SK-N-SH treated with all-trans-retinoic acid at 6 μM for 48 hours (cell line): Measurements from ENCODE around the gene TMEM163.

ENCODE experiments used
- ATAC-seq: fragments of 200-7000 bp; cut with Tn5 transposase; 3 replicates; pipeline ENCODE4 v1.9.1; 2020; ENCODE audit warnings: mild to moderate bottlenecking, moderate library complexity
- ARNTL ChIP-seq: fragments of 450-650 bp; formaldehyde crosslinking; IDR thresholded peaks from 2 replicates; pipeline ENCODE4 v1.5.0; 2020; ENCODE audit warnings: low read depth, mild to moderate bottlenecking, moderate library complexity, borderline replicate concordance
- BACH2 ChIP-seq: fragments of 250-450 bp; sonication (Bioruptor Pico); IDR thresholded peaks from 2 replicates; pipeline ENCODE4 v1.9.0; 2021; ENCODE audit warnings: mild to moderate bottlenecking, borderline replicate concordance
- CREB5 ChIP-seq: fragments of 250-450 bp; sonication (Bioruptor Pico); IDR thresholded peaks from 2 replicates; pipeline ENCODE4 v1.5.1; 2020; ENCODE audit warnings: low read depth, mild to moderate bottlenecking, moderate library complexity
- CSDC2 ChIP-seq: fragments of 250-450 bp; sonication (Bioruptor Pico); IDR thresholded peaks from 2 replicates; pipeline ENCODE4 v1.5.0; 2020; ENCODE audit warnings: mild to moderate bottlenecking, moderate library complexity
- CSRNP3 ChIP-seq: fragments of 250-450 bp; sonication (Bioruptor Pico); IDR thresholded peaks from 2 replicates; pipeline ENCODE4 v1.5.1; 2021; ENCODE audit warnings: mild to moderate bottlenecking, moderate library complexity
- ESRRG ChIP-seq: fragments of 250-450 bp; sonication (Bioruptor Pico); IDR thresholded peaks from 2 replicates; pipeline ENCODE4 v1.6.1; 2021; ENCODE audit warnings: mild to moderate bottlenecking
- GLIS3 ChIP-seq: fragments of 250-450 bp; sonication (Bioruptor Pico); IDR thresholded peaks from 2 replicates; pipeline ENCODE4 v1.5.0; 2020; ENCODE audit warnings: mild to moderate bottlenecking, moderate library complexity
- ISL1 ChIP-seq: fragments of 250-450 bp; sonication (Bioruptor Pico); IDR thresholded peaks from 2 replicates; pipeline ENCODE4 v2.1.2; 2022; ENCODE audit warnings: mild to moderate bottlenecking, moderate library complexity
- PATZ1 ChIP-seq: fragments of 250-450 bp; sonication (Bioruptor Pico); IDR thresholded peaks from 2 replicates; pipeline ENCODE4 v1.8.0; 2020; ENCODE audit warnings: mild to moderate bottlenecking, moderate library complexity, borderline replicate concordance
- POU6F1 ChIP-seq: fragments of 250-450 bp; sonication (Bioruptor Pico); IDR thresholded peaks from 2 replicates; pipeline ENCODE4 v1.8.0; 2021; ENCODE audit warnings: low read depth, mild to moderate bottlenecking, moderate library complexity, borderline replicate concordance
- PPARA ChIP-seq: fragments of 250-450 bp; sonication (Bioruptor Pico); IDR thresholded peaks from 2 replicates; pipeline ENCODE4 v1.5.0; 2020; ENCODE audit warnings: mild to moderate bottlenecking, borderline replicate concordance
- RARB ChIP-seq: fragments of 250-450 bp; sonication (Bioruptor Pico); IDR thresholded peaks from 2 replicates; pipeline ENCODE4 v1.8.0; 2021; ENCODE audit warnings: mild to moderate bottlenecking, moderate library complexity
- SNAI2 ChIP-seq: fragments of 250-450 bp; sonication (Bioruptor Pico); IDR thresholded peaks from 2 replicates; pipeline ENCODE4 v1.5.0; 2020; ENCODE audit warnings: mild to moderate bottlenecking, moderate library complexity
- TOX ChIP-seq: fragments of 250-450 bp; sonication (Bioruptor Pico); IDR thresholded peaks from 2 replicates; pipeline ENCODE4 v1.8.0; 2021; ENCODE audit warnings: mild to moderate bottlenecking, moderate library complexity, borderline replicate concordance
- TSHZ2 ChIP-seq: fragments of 250-450 bp; sonication (Bioruptor Pico); IDR thresholded peaks from 2 replicates; pipeline ENCODE4 v1.5.0; 2020; ENCODE audit warnings: mild to moderate bottlenecking, moderate library complexity
- ZFP3 ChIP-seq: fragments of 250-450 bp; sonication (Bioruptor Pico); IDR thresholded peaks from 2 replicates; pipeline ENCODE4 v1.5.0; 2020; ENCODE audit warnings: mild to moderate bottlenecking, moderate library complexity
- ZFP30 ChIP-seq: fragments of 450-650 bp; formaldehyde crosslinking; IDR thresholded peaks from 2 replicates; pipeline ENCODE4 v1.5.0; 2022; ENCODE audit warnings: mild to moderate bottlenecking, moderate library complexity
- ZNF565 ChIP-seq: fragments of 450-650 bp; formaldehyde crosslinking; conservative IDR thresholded peaks from 2 replicates; pipeline ENCODE4 v1.5.0; 2020; ENCODE audit warnings: low read depth, mild to moderate bottlenecking, moderate library complexity

Gene TMEM163

GRCh38 chr2:134420920-134421319 lies 297.9 kb downstream of the TMEM163 start:
- TF ChIP-seq GLIS3 (CRISPR knock-in tag) (no peak), ESRRG (CRISPR knock-in tag) (no peak), ZFP3 (CRISPR knock-in tag) (no peak), TOX (no peak), PATZ1 (CRISPR knock-in tag) (no peak), CREB5 (CRISPR knock-in tag) (no peak), ZFP30 (CRISPR knock-in tag) (no peak), CSDC2 (no peak), TSHZ2 (no peak), RARB (CRISPR knock-in tag) (no peak), BACH2 (CRISPR knock-in tag) (no peak), POU6F1 (CRISPR knock-in tag) (no peak), ISL1 (CRISPR knock-in tag) (no peak), ARNTL (CRISPR knock-in tag) (no peak), CSRNP3 (CRISPR knock-in tag) (no peak), SNAI2 (CRISPR knock-in tag) (no peak)
- TF ChIP-seq, all 23 proteins: peak for 0
- ATAC-seq, result no peak

GRCh38 chr2:134420259-134420658 lies 298.5 kb downstream of the TMEM163 start:
- no peak for ATAC-seq
- TF ChIP-seq CREB5 (CRISPR knock-in tag) (no peak), ESRRG (CRISPR knock-in tag) (no peak), PPARA (CRISPR knock-in tag) (no peak), ZNF565 (no peak), ISL1 (CRISPR knock-in tag) (no peak), PATZ1 (CRISPR knock-in tag) (no peak), GLIS3 (CRISPR knock-in tag) (no peak)
